Astrocyte (in vitro differentiated cells and primary cell): ENCODE measurements around the gene CRHR1.

Source experiments
- EZH2 ChIP-seq: IDR thresholded peaks from 2 replicates; pipeline ENCODE4 v1.6.1; 2012; ENCODE audit warnings: mild to moderate bottlenecking, low read length, inconsistent platforms; ENCODE audit not compliant: insufficient read depth
- TF ChIP-seq, protein P1 (sequence below): IDR thresholded peaks from 2 replicates; pipeline ENCODE4 v1.5.1; 2011; ENCODE audit warnings: low read depth, mild to moderate bottlenecking, inconsistent platforms, low read length, moderate library complexity; ENCODE audit not compliant: insufficient read depth

DNA sequence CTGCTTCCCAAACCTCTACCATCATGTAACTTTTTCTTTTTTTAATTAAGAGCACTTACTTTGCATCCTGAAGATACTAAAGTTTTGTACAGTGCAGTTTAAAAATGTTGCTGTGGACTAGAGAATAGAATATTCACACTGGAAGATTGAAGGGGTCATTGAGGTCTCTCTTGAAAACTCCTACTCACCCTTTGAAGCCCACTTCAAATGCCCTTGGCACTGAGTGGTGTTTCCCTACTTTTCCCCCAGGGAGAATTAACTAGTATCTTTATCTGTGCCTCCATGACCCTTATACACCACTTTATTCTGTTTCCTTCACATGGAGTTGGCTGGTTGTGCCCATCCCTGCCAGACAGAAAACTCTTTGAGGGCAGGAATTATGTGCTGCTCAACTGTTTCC, 19.6 kb upstream of the CRHR1 start:
- TF ChIP-seq, protein P1, sequence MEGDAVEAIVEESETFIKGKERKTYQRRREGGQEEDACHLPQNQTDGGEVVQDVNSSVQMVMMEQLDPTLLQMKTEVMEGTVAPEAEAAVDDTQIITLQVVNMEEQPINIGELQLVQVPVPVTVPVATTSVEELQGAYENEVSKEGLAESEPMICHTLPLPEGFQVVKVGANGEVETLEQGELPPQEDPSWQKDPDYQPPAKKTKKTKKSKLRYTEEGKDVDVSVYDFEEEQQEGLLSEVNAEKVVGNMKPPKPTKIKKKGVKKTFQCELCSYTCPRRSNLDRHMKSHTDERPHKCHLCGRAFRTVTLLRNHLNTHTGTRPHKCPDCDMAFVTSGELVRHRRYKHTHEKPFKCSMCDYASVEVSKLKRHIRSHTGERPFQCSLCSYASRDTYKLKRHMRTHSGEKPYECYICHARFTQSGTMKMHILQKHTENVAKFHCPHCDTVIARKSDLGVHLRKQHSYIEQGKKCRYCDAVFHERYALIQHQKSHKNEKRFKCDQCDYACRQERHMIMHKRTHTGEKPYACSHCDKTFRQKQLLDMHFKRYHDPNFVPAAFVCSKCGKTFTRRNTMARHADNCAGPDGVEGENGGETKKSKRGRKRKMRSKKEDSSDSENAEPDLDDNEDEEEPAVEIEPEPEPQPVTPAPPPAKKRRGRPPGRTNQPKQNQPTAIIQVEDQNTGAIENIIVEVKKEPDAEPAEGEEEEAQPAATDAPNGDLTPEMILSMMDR = no peak
- TF ChIP-seq EZH2 = no peak
